ENCODE results near the gene KDM5C.

GRCh38 chrX:53254570-53255461 is 29.8 kb upstream of the KDM5C start:
- TF ChIP-seq NFIC (IDR thresholded peaks at IDR 0.05) (no peak), YY1 (IDR thresholded peaks at IDR 0.05; ENCODE audit: low read depth) (no peak), ZBTB7A (IDR thresholded peaks at IDR 0.05; ENCODE audit: low read depth) (no peak)
